SK-N-MC (cell line): ENCODE data around the gene ZNF892.

Experiments
- EZH2 ChIP-seq: fragments of 200-600 bp; sonication (generic); IDR thresholded peaks from one replicate; pipeline ENCODE4 v1.6.1; 2017; ENCODE audit warnings: antibody characterized with exemption
- POLR2AphosphoS5 ChIP-seq: IDR thresholded peaks from 2 replicates; pipeline ENCODE4 v1.6.1; 2012; ENCODE audit warnings: mild to moderate bottlenecking, low read depth, low read length, borderline replicate concordance

DNA sequence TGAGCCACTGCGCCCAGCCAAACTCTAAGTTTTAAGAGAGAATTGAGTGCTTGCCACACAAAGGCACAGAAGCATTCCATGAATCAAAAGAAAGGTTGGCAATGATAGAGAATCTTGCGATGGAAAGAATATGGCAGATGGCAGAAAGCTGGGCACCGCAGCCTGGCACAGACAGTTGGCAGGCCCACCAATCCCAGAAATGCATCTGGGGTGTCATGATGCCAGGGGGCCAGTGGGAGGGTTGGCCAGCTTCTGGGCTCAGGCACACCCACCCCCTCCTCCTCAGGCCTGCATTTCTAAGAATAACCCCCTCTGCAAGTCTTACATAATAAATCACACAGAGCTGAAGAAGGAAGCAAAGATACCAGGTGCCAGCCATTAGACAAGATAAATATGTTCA lies 22.1 kb upstream of the ZNF892 start:
- TF ChIP-seq POLR2AphosphoS5 (no peak), EZH2 (no peak)
